H1 (cell line): ENCODE measurements around the gene ARL2BP. TPM values are rescaled to one million over a fixed set of nuclear protein-coding genes. Genes with fewer than 3 reads are reported as not detected.

Experiments used
- CTCF ChIA-PET: fragments of 300-600 bp; sonication (Branson Sonifier 250); formaldehyde crosslinking; loops from one replicate; lab custom pipeline; 2021; ENCODE audit not compliant: partially characterized antibody; lab: Charles Lee
- POLR2A ChIA-PET: fragments of 300-600 bp; sonication (Branson Sonifier 250); formaldehyde crosslinking; loops from one replicate; lab custom pipeline; 2021; ENCODE audit warnings: inconsistent platforms; ENCODE audit not compliant: partially characterized antibody; lab: Charles Lee
- DNase-seq, 2 experiments: peaks; one replicate each; pipeline versions ENCODE4 v3.0.0 to v3.0.0-alpha.2; 2010 to 2022; ENCODE audit warnings: low spot score in 2 of 2, low read depth in 1 of 2, mixed read lengths in 1 of 2
- FAIRE-seq: peaks from 2 replicates; lab custom pipeline; 2011; peaks lifted over from hg19 to GRCh38; lab: Jason Lieb, UNC
- H2AFZ ChIP-seq: 2 replicates; pipeline ENCODE4 v1.8.1; 2012; ENCODE audit warnings: low read length, inconsistent platforms
- H2AK5ac ChIP-seq: 2 replicates; pipeline ENCODE4 v1.6.1; 2013; ENCODE audit warnings: low read depth, low read length
- H2BK120ac ChIP-seq: replicated peaks from 2 replicates; pipeline ENCODE3; 2013; ENCODE audit warnings: low read depth, low read length, inconsistent platforms
- H2BK12ac ChIP-seq: 2 replicates; pipeline ENCODE4 v1.6.1; 2013; ENCODE audit warnings: low read depth, low read length
- H2BK15ac ChIP-seq: 2 replicates; pipeline ENCODE4 v1.6.1; 2013; ENCODE audit warnings: low read length
- H2BK20ac ChIP-seq: 2 replicates; pipeline ENCODE4 v1.6.1; 2013; ENCODE audit warnings: low read length
- H2BK5ac ChIP-seq: 2 replicates; pipeline ENCODE4 v1.6.1; 2013; ENCODE audit warnings: low read depth, low read length
- H3K14ac ChIP-seq: 2 replicates; pipeline ENCODE4 v1.6.1; 2013; ENCODE audit warnings: inconsistent platforms; ENCODE audit not compliant: insufficient read length
- H3K18ac ChIP-seq: 2 replicates; pipeline ENCODE4 v1.6.1; 2013; ENCODE audit warnings: low read length; ENCODE audit errors: extremely low read depth
- H3K23ac ChIP-seq: 2 replicates; pipeline ENCODE4 v1.6.1; 2013; ENCODE audit warnings: inconsistent platforms; ENCODE audit not compliant: insufficient read length
- H3K23me2 ChIP-seq: 2 replicates; pipeline ENCODE4 v1.6.1; 2013; ENCODE audit warnings: low read depth, low read length
- H3K27ac ChIP-seq: 2 replicates; pipeline ENCODE4 v1.6.1; 2011; ENCODE audit warnings: low read depth, low read length, inconsistent platforms
- H3K27me3 ChIP-seq, 4 experiments: replicated peaks in 1 of 4; 1 replicate in 1 of 4; 2 replicates in 3 of 4; pipeline versions ENCODE4 v1.6.1 to v1.8.1; 2011 to 2013; ENCODE audit warnings: low read length in 3 of 4, mild to moderate bottlenecking in 3 of 4, inconsistent platforms in 2 of 4, mixed read lengths in 2 of 4, moderate library complexity in 1 of 4; ENCODE audit not compliant: control insufficient read depth in 3 of 4, insufficient read depth in 3 of 4; ENCODE audit errors: extremely low read depth in 1 of 4
- H3K36me3 ChIP-seq, 4 experiments: 2 replicates each; pipeline versions ENCODE4 v1.6.1 to v1.8.1; 2011 to 2013; ENCODE audit warnings: mild to moderate bottlenecking in 4 of 4, low read length in 3 of 4, moderate library complexity in 2 of 4, control low read depth in 1 of 4, inconsistent platforms in 1 of 4; ENCODE audit not compliant: insufficient read depth in 4 of 4, control insufficient read depth in 2 of 4
- H3K4ac ChIP-seq: replicated peaks from 2 replicates; pipeline ENCODE3; 2013; ENCODE audit warnings: low read length, low read depth, mixed read lengths, inconsistent platforms; ENCODE audit not compliant: insufficient read length
- H3K4me1 ChIP-seq, 4 experiments: replicated peaks in 1 of 4; 1 replicate in 1 of 4; 2 replicates in 3 of 4; pipeline versions ENCODE4 v1.6.1 to v1.8.1; 2011 to 2013; ENCODE audit warnings: low read length in 3 of 4, inconsistent platforms in 2 of 4, mixed read lengths in 1 of 4; ENCODE audit not compliant: insufficient read depth in 4 of 4, control insufficient read depth in 3 of 4
- H3K4me2 ChIP-seq, 2 experiments: 2 replicates each; pipeline versions ENCODE4 v1.6.1 to v1.8.1; 2011 to 2013; ENCODE audit warnings: low read depth in 2 of 2, low read length in 2 of 2, control low read depth in 1 of 2, inconsistent platforms in 1 of 2, mild to moderate bottlenecking in 1 of 2; ENCODE audit not compliant: insufficient read depth in 1 of 2
- H3K4me3 ChIP-seq, 4 experiments: fragments of 200-600, 300-600 bp in 1 of 4; sonication (generic), shearing (Covaris generic), sonication (Bioruptor Twin) in 1 of 4; 2 replicates each; pipeline versions ENCODE4 v1.5.1 to v1.8.1; 2011 to 2016; ENCODE audit warnings: low read length in 4 of 4, low read depth in 3 of 4, control low read depth in 2 of 4, inconsistent platforms in 2 of 4, mild to moderate bottlenecking in 2 of 4, mixed read lengths in 1 of 4, moderate library complexity in 1 of 4; ENCODE audit not compliant: insufficient read depth in 2 of 4; ENCODE audit errors: extremely low read depth in 1 of 4
- H3K56ac ChIP-seq: replicated peaks from 2 replicates; pipeline ENCODE3; 2013; ENCODE audit warnings: low read depth, mild to moderate bottlenecking, mixed read lengths, low read length, inconsistent platforms; ENCODE audit not compliant: insufficient read length
- H3K79me1 ChIP-seq: 2 replicates; pipeline ENCODE4 v1.6.1; 2013; ENCODE audit warnings: low read depth, low read length, control low read depth
- H3K79me2 ChIP-seq, 2 experiments: 2 replicates each; pipeline versions ENCODE4 v1.6.1 to v1.8.1; 2012 to 2013; ENCODE audit warnings: low read length in 2 of 2, mild to moderate bottlenecking in 2 of 2, inconsistent platforms in 1 of 2; ENCODE audit not compliant: insufficient read depth in 2 of 2, control insufficient read depth in 1 of 2
- H3K9ac ChIP-seq, 4 experiments: replicated peaks in 1 of 4; 1 replicate in 1 of 4; 2 replicates in 3 of 4; pipeline versions ENCODE4 v1.6.1 to v1.8.1; 2011 to 2013; ENCODE audit warnings: low read depth in 3 of 4, low read length in 3 of 4, control low read depth in 2 of 4, mild to moderate bottlenecking in 2 of 4, moderate library complexity in 2 of 4, inconsistent platforms in 1 of 4; ENCODE audit errors: extremely low read depth in 1 of 4
- H3K9me3 ChIP-seq, 2 experiments: 2 replicates each; pipeline versions ENCODE4 v1.6.1 to v1.8.1; 2012 to 2013; ENCODE audit warnings: mild to moderate bottlenecking in 2 of 2, moderate library complexity in 2 of 2, control low read depth in 1 of 2, inconsistent platforms in 1 of 2, low read depth in 1 of 2, low read length in 1 of 2, mixed read lengths in 1 of 2; ENCODE audit not compliant: insufficient read depth in 2 of 2
- H4K20me1 ChIP-seq, 2 experiments: replicated peaks in 1 of 2; 2 replicates each; pipeline versions ENCODE3 to v1.8.1; 2011 to 2013; ENCODE audit warnings: inconsistent platforms in 2 of 2, low read length in 2 of 2, mild to moderate bottlenecking in 1 of 2; ENCODE audit not compliant: insufficient read depth in 2 of 2, control insufficient read depth in 1 of 2
- H4K5ac ChIP-seq: 2 replicates; pipeline ENCODE4 v1.6.1; 2013; ENCODE audit warnings: low read length, low read depth, mixed read lengths, inconsistent platforms; ENCODE audit not compliant: insufficient read length
- H4K8ac ChIP-seq: 2 replicates; pipeline ENCODE4 v1.8.0; 2013; ENCODE audit warnings: mild to moderate bottlenecking, moderate library complexity, low read length, inconsistent platforms; ENCODE audit not compliant: insufficient read depth; ENCODE audit errors: extremely low read depth
- H4K91ac ChIP-seq: replicated peaks from 2 replicates; pipeline ENCODE3; 2013; ENCODE audit warnings: low read length, mixed read lengths, inconsistent platforms; ENCODE audit not compliant: insufficient read length
- EZH2 ChIP-seq: fragments of 200-600 bp; sonication (generic); IDR thresholded peaks from 2 replicates; pipeline ENCODE4 v1.7.1; 2012; ENCODE audit warnings: low read depth, mild to moderate bottlenecking, moderate library complexity, low read length, inconsistent platforms; ENCODE audit not compliant: severe bottlenecking
- RNF2 ChIP-seq: fragments of 200-900, 300-1000 bp; sonication (generic); IDR thresholded peaks from 2 replicates; pipeline ENCODE4 v1.7.1; 2016; ENCODE audit warnings: borderline replicate concordance, low read depth, mild to moderate bottlenecking, antibody characterized with exemption, low read length; ENCODE audit not compliant: poor library complexity, severe bottlenecking; ENCODE audit errors: missing control alignments
- TAF7 ChIP-seq: optimal IDR thresholded peaks from 2 replicates; pipeline ENCODE3; 2011; ENCODE audit warnings: low read depth, mild to moderate bottlenecking, inconsistent platforms, low read length, moderate library complexity, borderline replicate concordance
- WGBS, 2 experiments: shearing (Covaris generic) in 1 of 2; methylation state at CpG; one replicate each; pipeline versions ENCODE4 v1.1.6 to v1.1.7; 2013 to 2015; ENCODE audit warnings: low lambda C conversion rate in 2 of 2, mixed read lengths in 2 of 2, inconsistent platforms in 1 of 2, low coverage in 1 of 2, missing lambda C conversion rate in 1 of 2; ENCODE audit not compliant: insufficient replicate concordance in 2 of 2, insufficient coverage in 1 of 2, insufficient read length in 1 of 2; ENCODE audit errors: extremely low coverage in 1 of 2, missing lambda C conversion rate in 1 of 2; 5-methylcytosine and 5-hydroxymethylcytosine counted together
- polyA plus RNA-seq, 7 experiments: library from polyadenylated mRNA; depleted of rRNA in 3 of 7; stranded (reverse) in 5 of 7; unstranded in 2 of 7; fragments of >200 nt in 5 of 7; fragments of 200-250 nt in 2 of 7; gene quantifications; 1 replicate in 5 of 7; 2 replicates in 1 of 7; 4 replicates in 1 of 7; pipeline versions ENCODE4 v1.2.1 to v1.2.3, GENCODE V29; 2011 to 2013; ENCODE audit warnings: missing spikeins in 2 of 7, mixed read lengths in 2 of 7
- total RNA-seq: library from RNA; stranded (reverse); fragmentation: NEBNext Ultra II Directional; extraction: Animal tissue kit (Norgen Biotek cat#: 25700); gene quantifications from 2 replicates; pipeline ENCODE4 v1.2.1, GENCODE V29; 2021
- TF ChIP-seq, protein P1 (sequence below): IDR thresholded peaks from 2 replicates; pipeline ENCODE4 v1.6.1; 2011; ENCODE audit warnings: low read depth, mild to moderate bottlenecking, low read length; ENCODE audit not compliant: insufficient read depth
- TF ChIP-seq, protein P2 (sequence below): IDR thresholded peaks from 2 replicates; pipeline ENCODE4 v1.6.1; 2012; ENCODE audit warnings: inconsistent platforms
- TF ChIP-seq, protein P3 (sequence below), 3 experiments: IDR thresholded peaks; 1 replicate in 2 of 3; 2 replicates in 1 of 3; pipeline versions ENCODE4 v1.5.1 to v1.6.1; 2011; ENCODE audit warnings: low read length in 3 of 3, mild to moderate bottlenecking in 3 of 3, inconsistent platforms in 2 of 3, low read depth in 1 of 3, moderate library complexity in 1 of 3; ENCODE audit not compliant: insufficient read depth in 1 of 3; ENCODE audit errors: control extremely low read depth in 1 of 3

The ARL2BP gene
- total and polyA plus RNA-seq, 2 of the 8 experiments (the other 6 are each of a cell fraction or from before 2014, with no cell fraction given): 13.6 to 18.3 TPM

DNA sequence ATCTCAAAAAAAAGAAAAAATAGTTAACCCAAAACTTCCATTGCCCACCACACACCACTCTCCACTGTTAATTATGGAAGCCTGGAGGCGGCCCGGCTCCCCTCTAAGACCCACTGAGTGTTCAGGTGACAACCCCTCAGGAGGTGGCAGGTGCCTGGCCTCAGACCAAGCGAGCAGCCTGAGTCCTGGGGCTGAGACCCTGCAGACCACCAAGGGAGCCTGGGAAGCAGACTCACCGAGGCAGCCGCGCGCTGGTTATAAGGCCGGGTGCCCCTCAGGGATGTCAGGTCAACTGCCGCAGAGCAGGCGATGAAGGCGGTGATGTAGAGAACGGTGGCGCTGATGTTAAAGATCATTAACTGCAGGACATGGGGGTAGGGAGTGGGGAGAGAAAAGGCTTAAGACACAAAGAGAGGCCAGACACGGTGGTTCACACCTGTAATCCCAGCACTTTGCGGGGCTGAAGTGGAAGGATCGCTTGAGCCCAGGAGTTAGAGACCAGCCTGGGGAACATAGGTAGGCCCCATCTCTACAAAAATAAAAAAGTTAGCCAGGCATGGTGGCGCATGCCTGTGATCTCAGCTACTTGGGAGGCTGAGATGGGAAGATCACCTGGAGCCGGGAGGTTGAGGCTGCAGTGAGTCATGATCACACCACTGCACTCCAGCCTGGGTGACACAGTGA, 13.3 kb downstream of the ARL2BP start:
- H2BK20ac ChIP-seq: no peak overlapping the region
- H3K27ac ChIP-seq: no peak overlapping the region
- no peaks in the 10 kb centered on the region for H3K27me3 ChIP-seq
- H2AFZ ChIP-seq: no peak overlapping the region
- ChIA-PET POLR2A (interaction anchor here (0.6 kb wide), 1 partner anchor 10 kb away, joined by 4 read pairs; no protein-coding TSS in a partner anchor), CTCF (no interaction called here)
- no peaks in the 10 kb centered on the region for H4K20me1 ChIP-seq
- H3K56ac ChIP-seq: no peak overlapping the region
- H3K4ac ChIP-seq: no peak overlapping the region
- H2AK5ac ChIP-seq: no peak overlapping the region
- no peak overlapping the region for H2BK15ac ChIP-seq
- H3K9ac ChIP-seq: no peak overlapping the region
- H3K79me1 ChIP-seq: no peaks in the 10 kb centered on the region
- no peak overlapping the region for H4K5ac ChIP-seq
- no peak for FAIRE-seq
- no peak overlapping the region for H4K91ac ChIP-seq
- WGBS, 2 experiments: 93% methylated on average over 18 of the region's 18 CpGs; no CpG with 5 or more reads in 1 of the 2 experiments
- H3K23ac ChIP-seq: no peak overlapping the region
- no peak overlapping the region for H2BK5ac ChIP-seq
- no peak for DNase-seq
- no peak overlapping the region for H3K4me3 ChIP-seq
- no peaks in the 10 kb centered on the region for H3K79me2 ChIP-seq
- TF ChIP-seq, protein P1, sequence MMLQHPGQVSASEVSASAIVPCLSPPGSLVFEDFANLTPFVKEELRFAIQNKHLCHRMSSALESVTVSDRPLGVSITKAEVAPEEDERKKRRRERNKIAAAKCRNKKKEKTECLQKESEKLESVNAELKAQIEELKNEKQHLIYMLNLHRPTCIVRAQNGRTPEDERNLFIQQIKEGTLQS: no peak
- no peak for TF ChIP-seq TAF7
- TF ChIP-seq EZH2: no peak
- TF ChIP-seq, protein P2, sequence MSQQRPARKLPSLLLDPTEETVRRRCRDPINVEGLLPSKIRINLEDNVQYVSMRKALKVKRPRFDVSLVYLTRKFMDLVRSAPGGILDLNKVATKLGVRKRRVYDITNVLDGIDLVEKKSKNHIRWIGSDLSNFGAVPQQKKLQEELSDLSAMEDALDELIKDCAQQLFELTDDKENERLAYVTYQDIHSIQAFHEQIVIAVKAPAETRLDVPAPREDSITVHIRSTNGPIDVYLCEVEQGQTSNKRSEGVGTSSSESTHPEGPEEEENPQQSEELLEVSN: no peak
- no peak for TF ChIP-seq RNF2
- TF ChIP-seq, protein P3, sequence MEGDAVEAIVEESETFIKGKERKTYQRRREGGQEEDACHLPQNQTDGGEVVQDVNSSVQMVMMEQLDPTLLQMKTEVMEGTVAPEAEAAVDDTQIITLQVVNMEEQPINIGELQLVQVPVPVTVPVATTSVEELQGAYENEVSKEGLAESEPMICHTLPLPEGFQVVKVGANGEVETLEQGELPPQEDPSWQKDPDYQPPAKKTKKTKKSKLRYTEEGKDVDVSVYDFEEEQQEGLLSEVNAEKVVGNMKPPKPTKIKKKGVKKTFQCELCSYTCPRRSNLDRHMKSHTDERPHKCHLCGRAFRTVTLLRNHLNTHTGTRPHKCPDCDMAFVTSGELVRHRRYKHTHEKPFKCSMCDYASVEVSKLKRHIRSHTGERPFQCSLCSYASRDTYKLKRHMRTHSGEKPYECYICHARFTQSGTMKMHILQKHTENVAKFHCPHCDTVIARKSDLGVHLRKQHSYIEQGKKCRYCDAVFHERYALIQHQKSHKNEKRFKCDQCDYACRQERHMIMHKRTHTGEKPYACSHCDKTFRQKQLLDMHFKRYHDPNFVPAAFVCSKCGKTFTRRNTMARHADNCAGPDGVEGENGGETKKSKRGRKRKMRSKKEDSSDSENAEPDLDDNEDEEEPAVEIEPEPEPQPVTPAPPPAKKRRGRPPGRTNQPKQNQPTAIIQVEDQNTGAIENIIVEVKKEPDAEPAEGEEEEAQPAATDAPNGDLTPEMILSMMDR (IDR thresholded peaks at IDR 0.05; ENCODE audit: control extremely low read depth in 1 of 3, insufficient read depth in 1 of 3, low read depth in 1 of 3, low read length in 3 of 3): no peak
- H3K36me3 ChIP-seq: no peaks in the 10 kb centered on the region
- H3K14ac ChIP-seq: no peak overlapping the region
- 0 out of 2 replicates have a peak, but pooled peaks cover 2% of the 10 kb centered on the region for H3K23me2 ChIP-seq
- no peak overlapping the region for H2BK12ac ChIP-seq
- peaks cover 4 to 14% (median 6%) of the 10 kb centered on the region in 4 experiments for H3K4me1 ChIP-seq
- H3K4me2 ChIP-seq: no peak overlapping the region
- H2BK120ac ChIP-seq: no peak overlapping the region
- no peak overlapping the region for H4K8ac ChIP-seq
- H3K18ac ChIP-seq: no peak overlapping the region
- no peaks in the 10 kb centered on the region for H3K9me3 ChIP-seq
